GM23338 (cell line): ENCODE measurements around the gene PPFIBP2. TPM values are rescaled to one million over a fixed set of nuclear protein-coding genes. Genes with fewer than 3 reads are reported as not detected.

Source experiments
- ATAC-seq: fragments of 200-7000 bp; cut with Tn5 transposase; 3 replicates; pipeline ENCODE4 v1.9.1; 2020
- DNase-seq: peaks from one replicate; pipeline ENCODE4 v3.0.0-alpha.2; 2015; ENCODE audit warnings: low spot score
- H2AFZ ChIP-seq: fragments of 200-600 bp; sonication (generic); 2 replicates; pipeline ENCODE4 v1.8.0; 2016; ENCODE audit warnings: antibody characterized with exemption, mild to moderate bottlenecking, moderate library complexity
- H3F3A ChIP-seq: fragments of 200-600 bp; sonication (generic); replicated peaks from 2 replicates; pipeline ENCODE4 v1.8.0; 2017; ENCODE audit warnings: antibody characterized with exemption, mixed run types, low read depth
- H3K27ac ChIP-seq: fragments of 200-600 bp; sonication (generic); 2 replicates; pipeline ENCODE4 v1.6.1; 2016; ENCODE audit warnings: low read depth
- H3K27me3 ChIP-seq: fragments of 200-600 bp; sonication (generic); 2 replicates; pipeline ENCODE4 v1.8.0; 2016; ENCODE audit warnings: mild to moderate bottlenecking, mixed run types, moderate library complexity; ENCODE audit not compliant: insufficient read depth
- H3K36me3 ChIP-seq: fragments of 200-600 bp; sonication (generic); 2 replicates; pipeline ENCODE4 v1.8.0; 2016; ENCODE audit warnings: mild to moderate bottlenecking; ENCODE audit not compliant: insufficient read depth
- H3K4me1 ChIP-seq: fragments of 200-600 bp; sonication (generic); 2 replicates; pipeline ENCODE4 v1.8.0; 2016; ENCODE audit warnings: mild to moderate bottlenecking, moderate library complexity; ENCODE audit not compliant: insufficient read depth
- H3K4me2 ChIP-seq: fragments of 200-600 bp; sonication (generic); 2 replicates; pipeline ENCODE4 v1.7.1; 2017; ENCODE audit warnings: mixed run types
- H3K4me3 ChIP-seq: fragments of 200-600 bp; sonication (generic); 2 replicates; pipeline ENCODE4 v1.6.1; 2016; ENCODE audit warnings: mixed run types
- H3K79me2 ChIP-seq: fragments of 200-600 bp; sonication (generic); replicated peaks from 2 replicates; pipeline ENCODE4 v1.8.0; 2017; ENCODE audit warnings: mild to moderate bottlenecking; ENCODE audit not compliant: insufficient read depth
- H3K9me2 ChIP-seq: fragments of 200-600 bp; sonication (generic); 2 replicates; pipeline ENCODE4 v1.8.0; 2017; ENCODE audit not compliant: insufficient read depth
- H4K20me1 ChIP-seq: fragments of 200-600 bp; sonication (generic); replicated peaks from 2 replicates; pipeline ENCODE4 v1.8.0; 2017; ENCODE audit warnings: mild to moderate bottlenecking; ENCODE audit not compliant: insufficient read depth
- H3K27ac Mint-ChIP-seq: 2 replicates; pipeline ENCODE4 v1.8.0; 2020; ENCODE audit warnings: inconsistent platforms, mild to moderate bottlenecking, moderate library complexity, mixed read lengths
- H3K27me3 Mint-ChIP-seq: 3 replicates; pipeline ENCODE4 v1.8.0; 2022; ENCODE audit warnings: low read depth, mild to moderate bottlenecking, moderate library complexity, mixed read lengths, inconsistent platforms; ENCODE audit not compliant: insufficient read depth, poor library complexity
- H3K36me3 Mint-ChIP-seq: 3 replicates; pipeline ENCODE4 v1.8.0; 2021; ENCODE audit warnings: low read depth, mild to moderate bottlenecking, inconsistent platforms, moderate library complexity, mixed read lengths
- H3K4me1 Mint-ChIP-seq: 3 replicates; pipeline ENCODE4 v1.8.0; 2020; ENCODE audit warnings: mild to moderate bottlenecking, inconsistent platforms, mixed read lengths
- H3K4me3 Mint-ChIP-seq: 3 replicates; pipeline ENCODE4 v1.8.0; 2021; ENCODE audit warnings: moderate library complexity, mild to moderate bottlenecking, inconsistent platforms, mixed read lengths
- H3K9me3 Mint-ChIP-seq: 3 replicates; pipeline ENCODE4 v1.8.0; 2020; ENCODE audit warnings: moderate library complexity, mild to moderate bottlenecking, inconsistent platforms, mixed read lengths
- CREB1 ChIP-seq: fragments of 250-450 bp; sonication (Bioruptor Pico); IDR thresholded peaks from 2 replicates; pipeline ENCODE4 v1.5.0; 2020; ENCODE audit warnings: low read depth, mild to moderate bottlenecking, moderate library complexity
- NANOG ChIP-seq: IDR thresholded peaks from 2 replicates; pipeline ENCODE4 v1.6.1; 2016; ENCODE audit warnings: antibody characterized with exemption, borderline replicate concordance
- POLR2AphosphoS5 ChIP-seq: IDR thresholded peaks from 2 replicates; pipeline ENCODE4 v1.6.1; 2016; ENCODE audit warnings: antibody characterized with exemption, low read depth
- ZNF331 ChIP-seq: fragments of 250-450 bp; sonication (Bioruptor Pico); IDR thresholded peaks from 2 replicates; pipeline ENCODE4 v1.5.0; 2020; ENCODE audit warnings: low read depth, mild to moderate bottlenecking, moderate library complexity
- polyA plus RNA-seq: library from polyadenylated mRNA; unstranded; fragments of >200 nt; fragmentation: Nextera tagmentation; extraction: Ambion mirVana; gene quantifications from 2 replicates; pipeline ENCODE4 v1.2.1, GENCODE V29; 2016
- total RNA-seq: library from RNA; depleted of rRNA; stranded (reverse); fragments of >200 nt; shearing (Covaris generic); gene quantifications from 2 replicates; pipeline ENCODE4 v1.2.3, GENCODE V29; 2014
- TF ChIP-seq, protein P1 (sequence below), 2 experiments: fragments of 200-600 bp in 1 of 2; sonication (generic) in 1 of 2; conservative IDR thresholded peaks; 2 replicates each; pipeline versions ENCODE4 v1.5.1 to v1.6.1; 2016 to 2017; ENCODE audit warnings: antibody characterized with exemption in 2 of 2, low read depth in 2 of 2, mild to moderate bottlenecking in 2 of 2, moderate library complexity in 1 of 2
- TF ChIP-seq, protein P2 (sequence below): IDR thresholded peaks from one replicate; pipeline ENCODE4 v1.6.1; 2018; ENCODE audit warnings: antibody characterized with exemption; ENCODE audit not compliant: unreplicated experiment

The PPFIBP2 gene
- total and polyA plus RNA-seq, 2 experiments from 2014 or later, result 7.1 to 14.8 TPM

DNA sequence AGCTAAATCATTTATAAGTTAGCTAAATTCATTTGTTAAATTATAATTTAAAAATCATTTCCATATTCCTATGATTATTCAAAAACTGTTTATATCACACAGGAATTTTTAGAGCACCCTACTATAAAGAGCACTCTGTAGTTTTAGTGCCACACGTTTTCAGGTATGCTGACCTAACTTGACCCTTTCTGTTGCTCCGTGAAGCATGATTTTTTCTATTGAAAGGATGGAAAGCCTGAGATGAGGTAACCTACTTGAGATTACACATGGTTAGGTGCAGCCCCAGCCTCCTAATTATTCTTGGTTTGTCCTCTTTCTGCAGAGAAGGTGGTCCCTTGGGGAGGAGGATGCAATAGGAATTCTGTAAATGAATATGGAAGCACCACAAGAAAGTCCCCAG is 72.6 kb downstream of the PPFIBP2 start (continued):
- TF ChIP-seq, protein P1, sequence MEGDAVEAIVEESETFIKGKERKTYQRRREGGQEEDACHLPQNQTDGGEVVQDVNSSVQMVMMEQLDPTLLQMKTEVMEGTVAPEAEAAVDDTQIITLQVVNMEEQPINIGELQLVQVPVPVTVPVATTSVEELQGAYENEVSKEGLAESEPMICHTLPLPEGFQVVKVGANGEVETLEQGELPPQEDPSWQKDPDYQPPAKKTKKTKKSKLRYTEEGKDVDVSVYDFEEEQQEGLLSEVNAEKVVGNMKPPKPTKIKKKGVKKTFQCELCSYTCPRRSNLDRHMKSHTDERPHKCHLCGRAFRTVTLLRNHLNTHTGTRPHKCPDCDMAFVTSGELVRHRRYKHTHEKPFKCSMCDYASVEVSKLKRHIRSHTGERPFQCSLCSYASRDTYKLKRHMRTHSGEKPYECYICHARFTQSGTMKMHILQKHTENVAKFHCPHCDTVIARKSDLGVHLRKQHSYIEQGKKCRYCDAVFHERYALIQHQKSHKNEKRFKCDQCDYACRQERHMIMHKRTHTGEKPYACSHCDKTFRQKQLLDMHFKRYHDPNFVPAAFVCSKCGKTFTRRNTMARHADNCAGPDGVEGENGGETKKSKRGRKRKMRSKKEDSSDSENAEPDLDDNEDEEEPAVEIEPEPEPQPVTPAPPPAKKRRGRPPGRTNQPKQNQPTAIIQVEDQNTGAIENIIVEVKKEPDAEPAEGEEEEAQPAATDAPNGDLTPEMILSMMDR (conservative IDR thresholded peaks at IDR 0.05; ENCODE audit: low read depth in 2 of 2), result no peak

DNA sequence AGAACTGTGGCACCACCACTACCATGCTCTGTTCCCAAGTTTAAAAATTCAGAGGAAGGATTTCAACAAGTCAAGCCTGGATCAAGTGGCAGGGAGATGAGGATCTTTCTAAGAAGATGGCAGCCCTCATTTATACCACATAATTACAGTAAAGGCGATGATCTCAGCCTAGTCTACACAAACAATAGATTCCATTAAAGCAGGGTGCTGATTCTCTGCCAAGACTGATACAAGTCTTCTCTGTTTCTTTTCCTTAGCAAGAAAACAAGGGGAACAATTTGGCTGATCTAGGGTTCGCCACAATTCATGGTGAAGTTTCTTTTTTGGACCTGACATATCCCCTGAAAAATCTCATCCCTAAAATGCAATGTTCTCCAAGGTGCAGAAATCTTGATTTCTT is 73.9 kb downstream of the PPFIBP2 start:
- TF ChIP-seq, protein P2, sequence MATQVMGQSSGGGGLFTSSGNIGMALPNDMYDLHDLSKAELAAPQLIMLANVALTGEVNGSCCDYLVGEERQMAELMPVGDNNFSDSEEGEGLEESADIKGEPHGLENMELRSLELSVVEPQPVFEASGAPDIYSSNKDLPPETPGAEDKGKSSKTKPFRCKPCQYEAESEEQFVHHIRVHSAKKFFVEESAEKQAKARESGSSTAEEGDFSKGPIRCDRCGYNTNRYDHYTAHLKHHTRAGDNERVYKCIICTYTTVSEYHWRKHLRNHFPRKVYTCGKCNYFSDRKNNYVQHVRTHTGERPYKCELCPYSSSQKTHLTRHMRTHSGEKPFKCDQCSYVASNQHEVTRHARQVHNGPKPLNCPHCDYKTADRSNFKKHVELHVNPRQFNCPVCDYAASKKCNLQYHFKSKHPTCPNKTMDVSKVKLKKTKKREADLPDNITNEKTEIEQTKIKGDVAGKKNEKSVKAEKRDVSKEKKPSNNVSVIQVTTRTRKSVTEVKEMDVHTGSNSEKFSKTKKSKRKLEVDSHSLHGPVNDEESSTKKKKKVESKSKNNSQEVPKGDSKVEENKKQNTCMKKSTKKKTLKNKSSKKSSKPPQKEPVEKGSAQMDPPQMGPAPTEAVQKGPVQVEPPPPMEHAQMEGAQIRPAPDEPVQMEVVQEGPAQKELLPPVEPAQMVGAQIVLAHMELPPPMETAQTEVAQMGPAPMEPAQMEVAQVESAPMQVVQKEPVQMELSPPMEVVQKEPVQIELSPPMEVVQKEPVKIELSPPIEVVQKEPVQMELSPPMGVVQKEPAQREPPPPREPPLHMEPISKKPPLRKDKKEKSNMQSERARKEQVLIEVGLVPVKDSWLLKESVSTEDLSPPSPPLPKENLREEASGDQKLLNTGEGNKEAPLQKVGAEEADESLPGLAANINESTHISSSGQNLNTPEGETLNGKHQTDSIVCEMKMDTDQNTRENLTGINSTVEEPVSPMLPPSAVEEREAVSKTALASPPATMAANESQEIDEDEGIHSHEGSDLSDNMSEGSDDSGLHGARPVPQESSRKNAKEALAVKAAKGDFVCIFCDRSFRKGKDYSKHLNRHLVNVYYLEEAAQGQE, result no peak
- no peak for TF ChIP-seq NANOG
- TF ChIP-seq ZNF331, result no peak
- no peak for TF ChIP-seq CREB1
- no peak for TF ChIP-seq POLR2AphosphoS5
- TF ChIP-seq, protein P1 (conservative IDR thresholded peaks at IDR 0.05; ENCODE audit: low read depth in 2 of 2), result no peak

More for the DNA sequence above, 73.9 kb downstream of the PPFIBP2 start:
- no peak for ATAC-seq
- no peak overlapping the region for H3K4me2 ChIP-seq
- peaks cover 3% of the 10 kb centered on the region for H3K27me3 Mint-ChIP-seq
- H3K9me2 ChIP-seq, result peaks cover 13% of the 10 kb centered on the region; the same call in 1 of the 2 replicates
- no peaks in the 10 kb centered on the region for H3K79me2 ChIP-seq
- DNase-seq, result no peak
- no peaks in the 10 kb centered on the region for H3K36me3 Mint-ChIP-seq
- H3K9me3 Mint-ChIP-seq, result no peaks in the 10 kb centered on the region
- H3K4me3 ChIP-seq, result no peak overlapping the region
- H3K4me1 Mint-ChIP-seq, result peaks cover 15% of the 10 kb centered on the region; the same call in 2 of the 3 replicates
- no peaks in the 10 kb centered on the region for H3K27me3 ChIP-seq
- no peaks in the 10 kb centered on the region for H3F3A ChIP-seq
- H3K27ac Mint-ChIP-seq, result no peak overlapping the region
- H3K27ac ChIP-seq, result no peak overlapping the region
- no peaks in the 10 kb centered on the region for H3K36me3 ChIP-seq
- H3K4me1 ChIP-seq, result no peaks in the 10 kb centered on the region; the same call in 1 of the 2 replicates
- no peak overlapping the region for H3K4me3 Mint-ChIP-seq
- no peaks in the 10 kb centered on the region; the same call in 1 of the 2 replicates for H4K20me1 ChIP-seq
- no peak overlapping the region for H2AFZ ChIP-seq
